Kidney (tissue), 14 donors: Measurements from ENCODE around the gene PRMT9. TPM values are rescaled to one million over a fixed set of nuclear protein-coding genes. Genes with fewer than 3 reads are reported as not detected.
A peak's percentile ranks its signal among the peaks of the same experiment; 100 is the strongest.

Experiments
- DNase-seq, 5 donors: peaks; one replicate each; pipeline ENCODE4 v3.0.0-alpha.2; 2013 to 2020
- FAIRE-seq: peaks from 2 replicates; lab custom pipeline; 2012; peaks lifted over from hg19 to GRCh38; lab: Jason Lieb, UNC
- H3K27ac ChIP-seq, 2 donors: one replicate each; pipeline ENCODE4 v1.7.0; 2013; ENCODE audit warnings: low read depth in 2 of 2, low read length in 2 of 2, inconsistent platforms in 1 of 2
- H3K27me3 ChIP-seq: one replicate; pipeline ENCODE4 v1.7.1; 2013; ENCODE audit warnings: low read length, inconsistent platforms; ENCODE audit not compliant: control insufficient read depth, insufficient read depth
- H3K36me3 ChIP-seq, 3 donors: one replicate each; pipeline versions ENCODE4 v1.7.0 to v1.7.1; 2013; ENCODE audit warnings: low read length in 3 of 3, control low read depth in 1 of 3, inconsistent platforms in 1 of 3; ENCODE audit not compliant: insufficient read depth in 3 of 3, control insufficient read depth in 2 of 3
- H3K4me1 ChIP-seq, 3 donors: one replicate each; pipeline versions ENCODE4 v1.7.0 to v1.7.1; 2013; ENCODE audit warnings: low read length in 3 of 3, inconsistent platforms in 1 of 3, low read depth in 1 of 3; ENCODE audit not compliant: control insufficient read depth in 2 of 3, insufficient read depth in 2 of 3
- H3K4me3 ChIP-seq, 3 donors: one replicate each; pipeline versions ENCODE4 v1.7.0 to v1.8.1; 2013; ENCODE audit warnings: low read length in 3 of 3, control low read depth in 1 of 3, inconsistent platforms in 1 of 3
- H3K9ac ChIP-seq, 3 donors: one replicate each; pipeline versions ENCODE4 v1.7.0 to v1.7.1; 2013; ENCODE audit warnings: low read length in 3 of 3, control low read depth in 1 of 3, inconsistent platforms in 1 of 3
- H3K9me3 ChIP-seq, 3 donors: one replicate each; pipeline versions ENCODE4 v1.7.0 to v1.7.1; 2013; ENCODE audit warnings: low read length in 3 of 3, control low read depth in 1 of 3, inconsistent platforms in 1 of 3; ENCODE audit not compliant: control insufficient read depth in 2 of 3, insufficient read depth in 1 of 3
- CTCF ChIP-seq: IDR thresholded peaks from 3 replicates; pipeline ENCODE4 v1.5.1; 2012; ENCODE audit warnings: mild to moderate bottlenecking, moderate library complexity, borderline replicate concordance; ENCODE audit not compliant: insufficient read depth; ENCODE audit errors: extremely low read depth
- intact Hi-C: fragments of 100-400 bp; cut with DNase I; formaldehyde crosslinking; loops from one replicate; pipeline ENCODE4 v1.11.1; 2022
- polyA plus RNA-seq: library from polyadenylated mRNA; stranded (reverse); fragments of 350-450 nt; fragmentation: Illumina TruSeq; extraction: RNeasy Lipid Tissue Mini Kit (QIAGEN cat#74804); gene quantifications from one replicate; pipeline ENCODE4 v1.2.3, GENCODE V29; 2014; ENCODE audit warnings: low read depth, low replicate concordance; ENCODE audit not compliant: insufficient read depth
- total RNA-seq: library from RNA; stranded (reverse); fragmentation: NEBNext Ultra II Directional; extraction: Animal tissue kit (Norgen Biotek cat#: 25700); gene quantifications from one replicate; pipeline ENCODE4 v1.2.1, GENCODE V29; 2021
- donor health status: control.
- donor health status: control.
- donor health status: control.
- donor health status: control.
- donor health status: control.
- donor health status: DM: yes; HTN: yes; CAD: no.
- donor health status: Normal renal cell carcinoma (clear cell type).

The PRMT9 gene
- total and polyA plus RNA-seq, 2 donors from 2014 or later, result 7.6 to 11.7 TPM

- Histone ChIP-seq H3K4me1 (peaks cover 0 to 3% (median 0%) of the 10 kb centered on the region in 3 donors), H3K9me3 (no peaks in the 10 kb centered on the region), H3K9ac (no peak overlapping the region), H3K27me3 (no peaks in the 10 kb centered on the region), H3K4me3 (no peak overlapping the region), H3K36me3 (no peaks in the 10 kb centered on the region), H3K27ac (no peak overlapping the region)
- intact Hi-C loops, result loop anchor here (5.0 kb wide), 1 partner anchor 159 kb away; no protein-coding TSS in a partner anchor
- peak; percentile 89 for TF ChIP-seq CTCF
- FAIRE-seq (peak; percentile 74), DNase-seq (peak in 3 of 5 donors; percentile 36 to 67 (median 47))
These were observed 24.1 kb upstream of the PRMT9 start for GRCh38 chr4:147707892-147708672.

- TF ChIP-seq CTCF, result no peak
- peaks cover 0 to 3% (median 0%) of the 10 kb centered on the region in 3 donors for H3K4me1 ChIP-seq
- no peaks in the 10 kb centered on the region for H3K27me3 ChIP-seq
- H3K4me3 ChIP-seq, result no peak overlapping the region
- DNase-seq (peak in 2 of 5 donors; percentile 40 to 42), FAIRE-seq (peak; percentile 83)
- H3K9ac ChIP-seq, result no peak overlapping the region
- no peak overlapping the region for H3K27ac ChIP-seq
- intact Hi-C loops, result loop anchor here (5.0 kb wide), 1 partner anchor 162 kb away; no protein-coding TSS in a partner anchor
- H3K9me3 ChIP-seq, result peaks cover 0 to 3% (median 0%) of the 10 kb centered on the region in 3 donors
- no peaks in the 10 kb centered on the region for H3K36me3 ChIP-seq
These were observed 20.9 kb upstream of the PRMT9 start for GRCh38 chr4:147704846-147705245.

- DNase-seq, result no peak
- no peak for TF ChIP-seq CTCF
- no peak for FAIRE-seq
These were observed 12.9 kb upstream of the PRMT9 start for GRCh38 chr4:147696866-147697265.

More at GRCh38 chr4:147696866-147697265, 12.9 kb upstream of the PRMT9 start:
- Histone ChIP-seq H3K9me3 (peaks cover 0 to 3% (median 0%) of the 10 kb centered on the region in 3 donors), H3K36me3 (no peaks in the 10 kb centered on the region), H3K4me3 (no peak overlapping the region), H3K4me1 (no peaks in the 10 kb centered on the region), H3K27me3 (no peaks in the 10 kb centered on the region), H3K9ac (no peak overlapping the region), H3K27ac (no peak overlapping the region)
- intact Hi-C loops, result no loop called here
